ENCODE results near the gene PITX2.

The PITX2 gene

GRCh38 chr4:110621839-110622751 lies 782 bp downstream of the PITX2 start:
- DNase-seq, result no peak

- DNase-seq, result no peak
These were observed 1.5 kb downstream of the PITX2 start for GRCh38 chr4:110621328-110621812.

GRCh38 chr4:110620691-110621327 lies 2.1 kb downstream of the PITX2 start:
- DNase-seq, result no peak

- DNase-seq, result no peak
These were observed 2.6 kb downstream of the PITX2 start for GRCh38 chr4:110620322-110620690.

GRCh38 chr4:110619463-110620247 lies 3.2 kb downstream of the PITX2 start:
- DNase-seq, result no peak

GRCh38 chr4:110618581-110619462 lies 4.1 kb downstream of the PITX2 start:
- no peak for DNase-seq

GRCh38 chr4:110617646-110618580 lies 5.0 kb downstream of the PITX2 start:
- no peak for DNase-seq

GRCh38 chr4:110617075-110617640 lies 5.7 kb downstream of the PITX2 start:
- DNase-seq, result no peak

GRCh38 chr4:110616238-110617074 lies 6.4 kb downstream of the PITX2 start:
- no peak for DNase-seq

- no peak for DNase-seq
These were observed 7.3 kb downstream of the PITX2 start for GRCh38 chr4:110615353-110616237.

- no peak for DNase-seq
These were observed 7.9 kb downstream of the PITX2 start for GRCh38 chr4:110614976-110615352.

- no peak for DNase-seq
These were observed 8.5 kb downstream of the PITX2 start for GRCh38 chr4:110614173-110614963.

- DNase-seq, result no peak
These were observed 9.1 kb downstream of the PITX2 start for GRCh38 chr4:110613745-110614144.

- no peak for DNase-seq
These were observed 10.1 kb downstream of the PITX2 start for GRCh38 chr4:110612631-110613269.

- DNase-seq, result no peak
These were observed 10.9 kb downstream of the PITX2 start for GRCh38 chr4:110611968-110612447.

GRCh38 chr4:110610940-110611831 lies 11.7 kb downstream of the PITX2 start:
- DNase-seq, result no peak
